PC-9 (cell line): ENCODE measurements around the gene SPTSSB. TPM values are rescaled to one million over a fixed set of nuclear protein-coding genes. Genes with fewer than 3 reads are reported as not detected.

Experiments used
- BruUV-seq: library from RNA; stranded (reverse); fragments of 400-500 nt; replicated peaks from 2 replicates; lab custom pipeline; 2021; lab: Mats Ljungman, UMichigan
- CTCF ChIA-PET: fragments of 300-600 bp; sonication (Branson Sonifier 250); formaldehyde crosslinking; loops from one replicate; lab custom pipeline; 2022; ENCODE audit warnings: antibody characterized with exemption; lab: Charles Lee
- POLR2A ChIA-PET: fragments of 300-600 bp; sonication (Branson Sonifier 250); formaldehyde crosslinking; loops from one replicate; lab custom pipeline; 2022; ENCODE audit warnings: antibody characterized with exemption; ENCODE audit not compliant: unreplicated experiment; lab: Charles Lee
- DNase-seq, 2 experiments: peaks; one replicate each; pipeline versions ENCODE4 v3.0.0 to v3.0.0-alpha.2; 2015 to 2022; ENCODE audit warnings: mixed read lengths in 1 of 2
- H2AFZ ChIP-seq: fragments of 200-600 bp; sonication (generic); 2 replicates; pipeline ENCODE4 v1.8.1; 2017; ENCODE audit warnings: antibody characterized with exemption
- H3F3A ChIP-seq: fragments of 200-600 bp; sonication (generic); 2 replicates; pipeline ENCODE4 v1.8.1; 2017; ENCODE audit warnings: antibody characterized with exemption, mild to moderate bottlenecking, low read depth; ENCODE audit not compliant: insufficient read depth
- H3K27ac ChIP-seq: fragments of 200-600 bp; sonication (generic); 2 replicates; pipeline ENCODE4 v1.6.1; 2016; ENCODE audit warnings: mixed run types
- H3K27me3 ChIP-seq: fragments of 200-600 bp; sonication (generic); 2 replicates; pipeline ENCODE4 v1.6.1; 2016; ENCODE audit warnings: low read depth, mixed run types; ENCODE audit not compliant: insufficient read depth
- H3K36me3 ChIP-seq: fragments of 200-600 bp; sonication (generic); 2 replicates; pipeline ENCODE4 v1.6.1; 2016; ENCODE audit warnings: low read depth, mixed run types
- H3K4me1 ChIP-seq: fragments of 200-600 bp; sonication (generic); replicated peaks from 2 replicates; pipeline ENCODE4 v1.6.1; 2016; ENCODE audit warnings: mixed run types; ENCODE audit not compliant: insufficient read depth
- H3K4me2 ChIP-seq: fragments of 200-600 bp; sonication (generic); 2 replicates; pipeline ENCODE4 v1.6.1; 2017; ENCODE audit warnings: mixed run types
- H3K4me3 ChIP-seq: fragments of 200-600 bp; sonication (generic); 2 replicates; pipeline ENCODE4 v1.6.1; 2016; ENCODE audit warnings: mixed run types
- H3K79me2 ChIP-seq: fragments of 200-600 bp; sonication (generic); 2 replicates; pipeline ENCODE4 v1.6.1; 2017; ENCODE audit warnings: low read depth, mixed run types
- H3K9me2 ChIP-seq: fragments of 200-600 bp; sonication (generic); 2 replicates; pipeline ENCODE4 v1.8.1; 2017; ENCODE audit warnings: mild to moderate bottlenecking; ENCODE audit not compliant: insufficient read depth
- H3K9me3 ChIP-seq: fragments of 200-600 bp; sonication (generic); 2 replicates; pipeline ENCODE4 v1.8.1; 2016; ENCODE audit warnings: low read depth; ENCODE audit not compliant: insufficient read depth
- H4K20me1 ChIP-seq: fragments of 200-600 bp; sonication (generic); 2 replicates; pipeline ENCODE4 v1.8.1; 2017; ENCODE audit not compliant: insufficient read depth
- EZH2 ChIP-seq: fragments of 200-600 bp; sonication (generic); IDR thresholded peaks from 2 replicates; pipeline ENCODE4 v1.8.0; 2017; ENCODE audit warnings: antibody characterized with exemption, low read depth
- intact Hi-C: fragments of 100-400 bp; cut with micrococcal nuclease; formaldehyde crosslinking; loops from one replicate; pipeline ENCODE4 v1.10.0; 2022; ENCODE audit not compliant: unreplicated experiment
- total RNA-seq: library from RNA; stranded (reverse); gene quantifications from 2 replicates; pipeline ENCODE4 v1.2.3, GENCODE V29; 2021
- TF ChIP-seq, protein P1 (sequence below): fragments of 200-600 bp; sonication (generic); conservative IDR thresholded peaks from 2 replicates; pipeline ENCODE4 v1.6.1; 2017; ENCODE audit warnings: mixed run types, antibody characterized with exemption, mild to moderate bottlenecking, moderate library complexity

SPTSSB gene
- total RNA-seq, 1 experiment from 2014 or later, result 4.0 TPM

GRCh38 chr3:161419555-161420333 lies 48.4 kb upstream of the SPTSSB start:
- ChIA-PET CTCF (no interaction called here), POLR2A (no interaction called here)
- H3K27me3 ChIP-seq, result no peaks in the 10 kb centered on the region
- H3F3A ChIP-seq, result peaks cover 12% of the 10 kb centered on the region; the same call in 1 of the 2 replicates
- no peaks in the 10 kb centered on the region for H3K79me2 ChIP-seq
- H3K4me1 ChIP-seq, result peaks cover 21% of the 10 kb centered on the region
- H3K27ac ChIP-seq, result no peak overlapping the region
- no peak for TF ChIP-seq EZH2
- TF ChIP-seq, protein P1, sequence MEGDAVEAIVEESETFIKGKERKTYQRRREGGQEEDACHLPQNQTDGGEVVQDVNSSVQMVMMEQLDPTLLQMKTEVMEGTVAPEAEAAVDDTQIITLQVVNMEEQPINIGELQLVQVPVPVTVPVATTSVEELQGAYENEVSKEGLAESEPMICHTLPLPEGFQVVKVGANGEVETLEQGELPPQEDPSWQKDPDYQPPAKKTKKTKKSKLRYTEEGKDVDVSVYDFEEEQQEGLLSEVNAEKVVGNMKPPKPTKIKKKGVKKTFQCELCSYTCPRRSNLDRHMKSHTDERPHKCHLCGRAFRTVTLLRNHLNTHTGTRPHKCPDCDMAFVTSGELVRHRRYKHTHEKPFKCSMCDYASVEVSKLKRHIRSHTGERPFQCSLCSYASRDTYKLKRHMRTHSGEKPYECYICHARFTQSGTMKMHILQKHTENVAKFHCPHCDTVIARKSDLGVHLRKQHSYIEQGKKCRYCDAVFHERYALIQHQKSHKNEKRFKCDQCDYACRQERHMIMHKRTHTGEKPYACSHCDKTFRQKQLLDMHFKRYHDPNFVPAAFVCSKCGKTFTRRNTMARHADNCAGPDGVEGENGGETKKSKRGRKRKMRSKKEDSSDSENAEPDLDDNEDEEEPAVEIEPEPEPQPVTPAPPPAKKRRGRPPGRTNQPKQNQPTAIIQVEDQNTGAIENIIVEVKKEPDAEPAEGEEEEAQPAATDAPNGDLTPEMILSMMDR, result no peak
- no peaks in the 10 kb centered on the region for H4K20me1 ChIP-seq
- H2AFZ ChIP-seq, result no peak overlapping the region
- H3K9me3 ChIP-seq, result peaks cover 17% of the 10 kb centered on the region; the same call in 1 of the 2 replicates
- H3K36me3 ChIP-seq, result no peaks in the 10 kb centered on the region
- intact Hi-C loops, result loop anchor here (5.0 to 10.0 kb wide), 3 partner anchors 315 to 855 kb away; partner anchors contain the start of genes B3GALNT1 and KPNA4
- no peak overlapping the region for H3K4me2 ChIP-seq
- no peak for DNase-seq
- BruUV-seq, result no TSS peak
- H3K4me3 ChIP-seq, result no peak overlapping the region
- H3K9me2 ChIP-seq, result no peaks in the 10 kb centered on the region

- intact Hi-C loops, result loop anchor here (2.0 kb wide), 1 partner anchor 99 kb away; no protein-coding TSS in a partner anchor
- Histone ChIP-seq H3K27ac (peak overlapping the region; percentile 85), H2AFZ (no peak overlapping the region)
Observed at GRCh38 chr3:161415506-161416231, 44.4 kb upstream of the SPTSSB start.

More at GRCh38 chr3:161415506-161416231, 44.4 kb upstream of the SPTSSB start:
- Histone ChIP-seq H3K36me3 (no peaks in the 10 kb centered on the region), H3F3A (peaks cover 30% of the 10 kb centered on the region; the same call in 1 of the 2 replicates), H3K4me1 (peaks cover 42% of the 10 kb centered on the region), H3K9me3 (peaks cover 36% of the 10 kb centered on the region), H3K4me3 (peak overlapping the region; percentile 10; the same call in 1 of the 2 replicates), H3K9me2 (no peaks in the 10 kb centered on the region), H3K4me2 (peak overlapping the region; percentile 43), H3K27me3 (no peaks in the 10 kb centered on the region), H3K79me2 (no peaks in the 10 kb centered on the region), H4K20me1 (no peaks in the 10 kb centered on the region)
- no TSS peak for BruUV-seq
- DNase-seq, result peak in 1 of 2 experiments; percentile 86
- no peak for TF ChIP-seq EZH2
- TF ChIP-seq, protein P1, result no peak
- ChIA-PET POLR2A (interaction anchor here (0.6 kb wide), 1 partner anchor 737 kb away, joined by 5 read pairs; no protein-coding TSS in a partner anchor), CTCF (no interaction called here)
